22Rv1 (cell line): ENCODE results near the gene EPC1.

Source experiments
- ZFX ChIP-seq: fragments of 450-650 bp; IDR thresholded peaks from 2 replicates; pipeline ENCODE4 v1.6.1; 2017; ENCODE audit warnings: antibody characterized with exemption, borderline replicate concordance
- TF ChIP-seq, protein P1 (sequence below): fragments of 450-650 bp; IDR thresholded peaks from 2 replicates; pipeline ENCODE4 v1.5.1; 2017; ENCODE audit warnings: mild to moderate bottlenecking

DNA sequence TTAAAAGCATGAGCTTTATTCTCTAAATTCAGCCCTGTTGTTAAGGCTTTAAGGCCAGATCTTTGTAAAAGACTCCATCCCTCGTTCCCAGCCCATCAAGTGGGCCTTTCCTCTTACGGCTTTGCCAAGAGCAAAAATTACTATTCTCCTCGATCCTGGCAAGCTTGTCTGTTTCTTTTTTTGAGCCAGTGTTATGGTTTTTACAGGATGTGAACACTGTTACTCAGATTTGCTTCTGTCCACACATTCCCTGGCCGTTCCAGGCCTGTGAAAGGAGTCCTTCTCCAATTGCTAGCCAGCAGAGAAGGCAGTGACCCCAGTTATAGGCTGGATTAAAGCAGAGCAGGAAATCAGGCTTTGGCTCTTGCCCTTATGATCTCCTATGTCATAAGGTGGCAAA is 47.0 kb upstream of the EPC1 start:
- TF ChIP-seq, protein P1, sequence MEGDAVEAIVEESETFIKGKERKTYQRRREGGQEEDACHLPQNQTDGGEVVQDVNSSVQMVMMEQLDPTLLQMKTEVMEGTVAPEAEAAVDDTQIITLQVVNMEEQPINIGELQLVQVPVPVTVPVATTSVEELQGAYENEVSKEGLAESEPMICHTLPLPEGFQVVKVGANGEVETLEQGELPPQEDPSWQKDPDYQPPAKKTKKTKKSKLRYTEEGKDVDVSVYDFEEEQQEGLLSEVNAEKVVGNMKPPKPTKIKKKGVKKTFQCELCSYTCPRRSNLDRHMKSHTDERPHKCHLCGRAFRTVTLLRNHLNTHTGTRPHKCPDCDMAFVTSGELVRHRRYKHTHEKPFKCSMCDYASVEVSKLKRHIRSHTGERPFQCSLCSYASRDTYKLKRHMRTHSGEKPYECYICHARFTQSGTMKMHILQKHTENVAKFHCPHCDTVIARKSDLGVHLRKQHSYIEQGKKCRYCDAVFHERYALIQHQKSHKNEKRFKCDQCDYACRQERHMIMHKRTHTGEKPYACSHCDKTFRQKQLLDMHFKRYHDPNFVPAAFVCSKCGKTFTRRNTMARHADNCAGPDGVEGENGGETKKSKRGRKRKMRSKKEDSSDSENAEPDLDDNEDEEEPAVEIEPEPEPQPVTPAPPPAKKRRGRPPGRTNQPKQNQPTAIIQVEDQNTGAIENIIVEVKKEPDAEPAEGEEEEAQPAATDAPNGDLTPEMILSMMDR, result no peak
- no peak for TF ChIP-seq ZFX
